MG63 (cell line): ENCODE results near the gene JUND. TPM values are rescaled to one million over a fixed set of nuclear protein-coding genes. Genes with fewer than 3 reads are reported as not detected.
A peak's percentile ranks its signal among the peaks of the same experiment; 100 is the strongest.

Experiments used
- DNase-seq: peaks from one replicate; pipeline ENCODE4 v3.0.0-alpha.2; 2020
- H3K27me3 ChIP-seq: fragments of 250-450 bp; sonication (Bioruptor Pico); 2 replicates; pipeline ENCODE4 v1.5.1; 2020; ENCODE audit warnings: mild to moderate bottlenecking, moderate library complexity
- H3K36me3 ChIP-seq: fragments of 250-450 bp; sonication (Bioruptor Pico); 2 replicates; pipeline ENCODE4 v1.5.1; 2020; ENCODE audit warnings: mild to moderate bottlenecking, moderate library complexity
- H3K4me3 ChIP-seq: fragments of 250-450 bp; sonication (Bioruptor Pico); 2 replicates; pipeline ENCODE4 v1.5.1; 2020; ENCODE audit warnings: mild to moderate bottlenecking, moderate library complexity
- H3K9me3 ChIP-seq: fragments of 250-450 bp; sonication (Bioruptor Pico); 2 replicates; pipeline ENCODE4 v1.5.1; 2020; ENCODE audit warnings: mild to moderate bottlenecking, moderate library complexity
- total RNA-seq: library from RNA; depleted of rRNA; stranded (reverse); fragments of >200 nt; shearing (Covaris generic); gene quantifications from 2 replicates; pipeline ENCODE4 v1.2.3, GENCODE V29; 2014; ENCODE audit warnings: low replicate concordance; rRNA removed

Gene JUND
- total RNA-seq, 1 experiment from 2014 or later = 102 TPM

- peaks cover 10% of the 10 kb centered on the region for H3K27me3 ChIP-seq
- no peaks in the 10 kb centered on the region for H3K36me3 ChIP-seq
- no peak for DNase-seq
- H3K4me3 ChIP-seq = no peak overlapping the region
- H3K9me3 ChIP-seq = peaks cover 6% of the 10 kb centered on the region
Observed at GRCh38 chr19:18234194-18234593, 47.2 kb downstream of the JUND start.

GRCh38 chr19:18233224-18233825, 48.1 kb downstream of the JUND start:
- H3K4me3 ChIP-seq = no peak overlapping the region
- DNase-seq = peak; percentile 48
- peaks cover 8% of the 10 kb centered on the region for H3K27me3 ChIP-seq
- H3K36me3 ChIP-seq = no peaks in the 10 kb centered on the region
- H3K9me3 ChIP-seq = peaks cover 6% of the 10 kb centered on the region

GRCh38 chr19:18232540-18233223, 48.7 kb downstream of the JUND start:
- H3K4me3 ChIP-seq = no peak overlapping the region
- peaks cover 8% of the 10 kb centered on the region for H3K27me3 ChIP-seq
- H3K36me3 ChIP-seq = no peaks in the 10 kb centered on the region
- no peak for DNase-seq
- H3K9me3 ChIP-seq = peaks cover 6% of the 10 kb centered on the region

GRCh38 chr19:18231775-18232174, 49.6 kb downstream of the JUND start:
- no peak overlapping the region for H3K4me3 ChIP-seq
- peaks cover 6% of the 10 kb centered on the region for H3K9me3 ChIP-seq
- H3K27me3 ChIP-seq = peaks cover 8% of the 10 kb centered on the region
- no peak for DNase-seq
- H3K36me3 ChIP-seq = no peaks in the 10 kb centered on the region

- no peak for DNase-seq
- Histone ChIP-seq H3K4me3 (no peak overlapping the region), H3K9me3 (peaks cover 6% of the 10 kb centered on the region), H3K36me3 (no peaks in the 10 kb centered on the region), H3K27me3 (peaks cover 8% of the 10 kb centered on the region)
Observed at GRCh38 chr19:18230941-18231734, 50.3 kb downstream of the JUND start.

- DNase-seq = no peak
- no peaks in the 10 kb centered on the region for H3K36me3 ChIP-seq
- peaks cover 8% of the 10 kb centered on the region for H3K27me3 ChIP-seq
- peaks cover 6% of the 10 kb centered on the region for H3K9me3 ChIP-seq
- no peak overlapping the region for H3K4me3 ChIP-seq
Observed at GRCh38 chr19:18229915-18230314, 51.5 kb downstream of the JUND start.

Other genes starting within 250 kb of the JUND start
- gene IL12RB1, start 194.7 kb downstream of the JUND start, total RNA-seq = not detected in 2 replicates
- gene MAST3, start 183.8 kb downstream of the JUND start, total RNA-seq = 0.20 and 0.95 TPM in 2 replicates
- gene PIK3R2, start 128.5 kb downstream of the JUND start, total RNA-seq = 4.2 and 13.2 TPM in 2 replicates
- gene IFI30, start 107.8 kb downstream of the JUND start, total RNA-seq = 1.0 TPM in 1 of 2 replicates, not detected in the other
- 8.2 and 29.5 TPM in 2 replicates for gene MPV17L2, start 88.4 kb downstream of the JUND start, total RNA-seq
- gene RAB3A, start 77.6 kb downstream of the JUND start, total RNA-seq = 0.99 TPM in 1 of 2 replicates, not detected in the other
- gene PDE4C, start 55.2 kb downstream of the JUND start, total RNA-seq = not detected in 2 replicates
- gene IQCN, start 7.2 kb downstream of the JUND start, total RNA-seq = 0.03 and 0.05 TPM in 2 replicates
- 335 and 636 TPM in 2 replicates for gene LSM4, start 41.5 kb upstream of the JUND start, total RNA-seq
- gene PGPEP1, start 59.0 kb upstream of the JUND start, total RNA-seq = 5.5 and 11.2 TPM in 2 replicates
- 2.3 and 13.1 TPM in 2 replicates for gene GDF15, start 104.5 kb upstream of the JUND start, total RNA-seq
- gene LRRC25, start 116.0 kb upstream of the JUND start, total RNA-seq = not detected in 2 replicates
- gene SSBP4, start 137.8 kb upstream of the JUND start, total RNA-seq = 187 and 203 TPM in 2 replicates
- gene ISYNA1, start 156.5 kb upstream of the JUND start, total RNA-seq = 0.40 and 4.4 TPM in 2 replicates
- 12.2 and 22.1 TPM in 2 replicates for gene ELL, start 240.4 kb upstream of the JUND start, total RNA-seq